ENCODE results near the gene FAM81A.

The FAM81A gene

DNA sequence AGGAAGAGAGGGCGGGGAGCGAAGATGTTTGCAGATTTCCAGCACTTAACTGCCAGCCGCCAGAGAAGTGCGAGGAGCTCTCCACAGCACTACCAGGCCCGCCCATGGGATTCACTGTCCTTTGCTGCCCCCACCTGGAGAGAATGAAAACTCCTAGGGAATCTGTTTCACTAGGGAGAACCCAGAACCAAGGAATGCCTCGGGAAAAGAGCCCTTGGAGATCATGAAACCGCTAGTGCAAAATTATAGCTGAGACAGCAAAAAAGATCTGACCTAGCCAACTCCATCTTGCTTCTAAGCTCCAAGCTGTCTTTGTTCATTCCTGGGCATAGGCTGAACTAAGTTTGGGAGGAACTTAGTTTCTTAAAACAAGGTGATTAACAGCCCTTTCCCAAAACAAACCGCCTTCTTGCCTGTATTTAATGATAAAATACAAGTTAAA lies 91.0 kb downstream of the FAM81A start:
- ATAC-seq (ENCODE audit: insufficient read depth, low read depth) (peak; percentile 91), DNase-seq (peak; percentile 72)
- Histone ChIP-seq H3K4me3 (ENCODE audit: low read depth in 1 of 2, low read length in 2 of 2) (no peak overlapping the region), H3K4me1 (ENCODE audit: insufficient read depth, low read length) (no peaks in the 10 kb centered on the region), H3K9ac (ENCODE audit: low read depth, low read length) (no peak overlapping the region), H4K20me1 (ENCODE audit: insufficient read depth, low read length) (peaks cover 3% of the 10 kb centered on the region; the same call in 1 of the 2 replicates), H3K27ac (ENCODE audit: low read length) (no peak overlapping the region), H3K4me2 (ENCODE audit: insufficient read depth, low read length) (no peak overlapping the region), H3K36me3 (ENCODE audit: insufficient read depth, low read length) (no peaks in the 10 kb centered on the region), H2AFZ (ENCODE audit: low read depth, low read length) (no peak overlapping the region), H3K27me3 (ENCODE audit: insufficient read depth, low read length, poor library complexity) (peaks cover 3% of the 10 kb centered on the region), H3K9me3 (ENCODE audit: insufficient read depth, low read length, severe bottlenecking) (no peaks in the 10 kb centered on the region), H3K79me2 (ENCODE audit: insufficient read depth, low read length) (no peaks in the 10 kb centered on the region)
- TF ChIP-seq, protein P1, sequence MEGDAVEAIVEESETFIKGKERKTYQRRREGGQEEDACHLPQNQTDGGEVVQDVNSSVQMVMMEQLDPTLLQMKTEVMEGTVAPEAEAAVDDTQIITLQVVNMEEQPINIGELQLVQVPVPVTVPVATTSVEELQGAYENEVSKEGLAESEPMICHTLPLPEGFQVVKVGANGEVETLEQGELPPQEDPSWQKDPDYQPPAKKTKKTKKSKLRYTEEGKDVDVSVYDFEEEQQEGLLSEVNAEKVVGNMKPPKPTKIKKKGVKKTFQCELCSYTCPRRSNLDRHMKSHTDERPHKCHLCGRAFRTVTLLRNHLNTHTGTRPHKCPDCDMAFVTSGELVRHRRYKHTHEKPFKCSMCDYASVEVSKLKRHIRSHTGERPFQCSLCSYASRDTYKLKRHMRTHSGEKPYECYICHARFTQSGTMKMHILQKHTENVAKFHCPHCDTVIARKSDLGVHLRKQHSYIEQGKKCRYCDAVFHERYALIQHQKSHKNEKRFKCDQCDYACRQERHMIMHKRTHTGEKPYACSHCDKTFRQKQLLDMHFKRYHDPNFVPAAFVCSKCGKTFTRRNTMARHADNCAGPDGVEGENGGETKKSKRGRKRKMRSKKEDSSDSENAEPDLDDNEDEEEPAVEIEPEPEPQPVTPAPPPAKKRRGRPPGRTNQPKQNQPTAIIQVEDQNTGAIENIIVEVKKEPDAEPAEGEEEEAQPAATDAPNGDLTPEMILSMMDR (IDR thresholded peaks at IDR 0.05; ENCODE audit: borderline replicate concordance, extremely low read depth, low read length, poor library complexity, severe bottlenecking): peak; percentile 83
- TF ChIP-seq EZH2 (IDR thresholded peaks at IDR 0.05; ENCODE audit: borderline replicate concordance, low read depth, low read length, severe bottlenecking): no peak

GRCh38 chr15:59531066-59531675 lies 93.2 kb downstream of the FAM81A start:
- no peak overlapping the region for H3K4me3 ChIP-seq (ENCODE audit: low read depth in 1 of 2, low read length in 2 of 2)
- no peak overlapping the region for H3K9ac ChIP-seq (ENCODE audit: low read depth, low read length)
- DNase-seq (no peak), ATAC-seq (ENCODE audit: insufficient read depth, low read depth) (no peak)
- no peak overlapping the region for H3K4me2 ChIP-seq (ENCODE audit: insufficient read depth, low read length)
- H4K20me1 ChIP-seq (ENCODE audit: insufficient read depth, low read length): no peaks in the 10 kb centered on the region
- no peak overlapping the region for H2AFZ ChIP-seq (ENCODE audit: low read depth, low read length)
- no peaks in the 10 kb centered on the region for H3K4me1 ChIP-seq (ENCODE audit: insufficient read depth, low read length)
- no peaks in the 10 kb centered on the region for H3K9me3 ChIP-seq (ENCODE audit: insufficient read depth, low read length, severe bottlenecking)
- H3K27me3 ChIP-seq (ENCODE audit: insufficient read depth, low read length, poor library complexity): peaks cover 3% of the 10 kb centered on the region
- H3K27ac ChIP-seq (ENCODE audit: low read length): no peak overlapping the region
- H3K36me3 ChIP-seq (ENCODE audit: insufficient read depth, low read length): no peaks in the 10 kb centered on the region
- H3K79me2 ChIP-seq (ENCODE audit: insufficient read depth, low read length): no peaks in the 10 kb centered on the region
- TF ChIP-seq EZH2 (IDR thresholded peaks at IDR 0.05; ENCODE audit: borderline replicate concordance, low read depth, low read length, severe bottlenecking): no peak
- TF ChIP-seq, protein P1 (IDR thresholded peaks at IDR 0.05; ENCODE audit: borderline replicate concordance, extremely low read depth, low read length, poor library complexity, severe bottlenecking): no peak

DNA sequence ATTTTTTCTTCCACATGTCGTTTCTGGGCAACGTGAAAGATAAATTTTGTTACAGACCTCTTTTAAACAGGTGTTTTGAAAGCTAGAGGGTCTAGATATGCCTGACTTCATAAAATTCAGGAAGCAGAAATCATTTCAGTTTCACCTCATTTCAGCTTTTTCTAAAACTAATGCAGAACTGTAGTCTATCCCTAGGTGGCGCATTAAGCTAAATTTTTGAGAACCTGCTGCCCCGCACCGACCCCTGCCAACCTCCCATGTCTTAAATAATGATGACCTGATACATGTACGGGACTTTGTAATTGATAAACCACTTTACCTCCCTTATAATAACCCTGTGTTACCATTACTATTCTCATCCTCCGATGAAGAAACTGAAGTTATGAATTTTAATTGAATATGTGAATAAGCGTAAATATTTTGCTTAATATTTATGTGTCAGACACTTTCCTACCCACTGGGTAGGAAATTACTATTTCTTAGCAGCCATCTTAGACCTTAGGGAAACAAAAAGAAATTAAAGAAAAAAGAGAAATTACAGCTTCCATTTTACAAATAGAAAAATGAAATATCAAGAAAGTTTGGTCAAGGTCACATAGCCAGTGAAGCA lies 94.9 kb downstream of the FAM81A start:
- ATAC-seq (ENCODE audit: insufficient read depth, low read depth) (peak; percentile 47; the same call in 1 of the 3 replicates), DNase-seq (peak; percentile 26)
- Histone ChIP-seq H3K4me2 (ENCODE audit: insufficient read depth, low read length) (no peak overlapping the region), H3K36me3 (ENCODE audit: insufficient read depth, low read length) (no peaks in the 10 kb centered on the region), H2AFZ (ENCODE audit: low read depth, low read length) (no peak overlapping the region), H3K27ac (ENCODE audit: low read length) (no peak overlapping the region), H3K9me3 (ENCODE audit: insufficient read depth, low read length, severe bottlenecking) (no peaks in the 10 kb centered on the region), H3K9ac (ENCODE audit: low read depth, low read length) (no peak overlapping the region), H3K79me2 (ENCODE audit: insufficient read depth, low read length) (no peaks in the 10 kb centered on the region), H3K4me3 (ENCODE audit: low read depth in 1 of 2, low read length in 2 of 2) (no peak overlapping the region), H3K27me3 (ENCODE audit: insufficient read depth, low read length, poor library complexity) (peaks cover 3% of the 10 kb centered on the region), H3K4me1 (ENCODE audit: insufficient read depth, low read length) (no peaks in the 10 kb centered on the region), H4K20me1 (ENCODE audit: insufficient read depth, low read length) (no peaks in the 10 kb centered on the region)
- TF ChIP-seq, protein P1 (IDR thresholded peaks at IDR 0.05; ENCODE audit: borderline replicate concordance, extremely low read depth, low read length, poor library complexity, severe bottlenecking): peak; percentile 77
- TF ChIP-seq EZH2 (IDR thresholded peaks at IDR 0.05; ENCODE audit: borderline replicate concordance, low read depth, low read length, severe bottlenecking): no peak
